Activated CD8-positive, alpha-beta memory T cell treated with anti-CD3 and anti-CD28 coated beads, Interleukin-2, amount 10 ng/mL, durations not matched to agents 7 days and 5 days (primary cell): ENCODE results near the gene FBXW10B. TPM values are rescaled to one million over a fixed set of nuclear protein-coding genes. Genes with fewer than 3 reads are reported as not detected.

ENCODE experiments used
- total RNA-seq, 2 experiments: library from RNA; stranded (reverse); gene quantifications; one replicate each; pipeline ENCODE4 v1.2.3, GENCODE V29; 2021

Gene FBXW10B
- total RNA-seq, 2 experiments from 2014 or later: 0.30 TPM; not detected in 1

Other genes with a start within 250 kb of the FBXW10B start
- gene CDRT4, start 152.1 kb downstream of the FBXW10B start, total RNA-seq: 1 to 10 TPM; 4.9 to 8.4 TPM
- 10 to 100 TPM; 16.2 to 18.9 TPM for gene TVP23C, start 56.2 kb downstream of the FBXW10B start, total RNA-seq
- 10 to 100 TPM in 1 of 2 experiments, 1 to 10 TPM in 1; 6.4 to 10.2 TPM for gene TRIM16, start 64.6 kb upstream of the FBXW10B start, total RNA-seq
- gene ZNF286A, start 80.0 kb upstream of the FBXW10B start, total RNA-seq: 10 to 100 TPM; 16.9 to 18.9 TPM
- gene TBC1D26, start 112.6 kb upstream of the FBXW10B start, total RNA-seq: not detected